Smooth muscle cell (in vitro differentiated cells): ENCODE data around the gene NEURL2. TPM values are rescaled to one million over a fixed set of nuclear protein-coding genes. Genes with fewer than 3 reads are reported as not detected.

Experiments used
- DNase-seq: peaks from one replicate; lab custom pipeline; 2025; ENCODE audit not compliant: unreplicated experiment; lab: John Stamatoyannopoulos, UW
- H2AFZ ChIP-seq: fragments of 200-600 bp; sonication (generic); 2 replicates; pipeline ENCODE4 v1.6.0; 2016; ENCODE audit warnings: antibody characterized with exemption, low read depth, mild to moderate bottlenecking
- H3F3A ChIP-seq: fragments of 200-600 bp; sonication (generic); 2 replicates; pipeline ENCODE4 v1.6.0; 2017; ENCODE audit warnings: antibody characterized with exemption, low read depth
- H3K27ac ChIP-seq: fragments of 200-600 bp; sonication (generic); 2 replicates; pipeline ENCODE4 v1.5.1; 2016; ENCODE audit warnings: low read depth, mild to moderate bottlenecking
- H3K27me3 ChIP-seq: fragments of 200-600 bp; sonication (generic); 2 replicates; pipeline ENCODE4 v1.6.1; 2016; ENCODE audit warnings: low read depth, mild to moderate bottlenecking
- H3K36me3 ChIP-seq: fragments of 200-600 bp; sonication (generic); 2 replicates; pipeline ENCODE4 v1.5.1; 2016; ENCODE audit warnings: low read depth
- H3K4me1 ChIP-seq: fragments of 200-600 bp; sonication (generic); 2 replicates; pipeline ENCODE4 v1.5.1; 2016; ENCODE audit warnings: low read depth
- H3K4me2 ChIP-seq: fragments of 200-600 bp; sonication (generic); 2 replicates; pipeline ENCODE4 v1.6.0; 2016; ENCODE audit warnings: mild to moderate bottlenecking
- H3K4me3 ChIP-seq: fragments of 200-600 bp; sonication (generic); 2 replicates; pipeline ENCODE4 v1.5.1; 2016; ENCODE audit warnings: mild to moderate bottlenecking
- H3K79me2 ChIP-seq: fragments of 200-600 bp; sonication (generic); 2 replicates; pipeline ENCODE4 v1.6.0; 2016; ENCODE audit warnings: low read depth, mild to moderate bottlenecking
- H3K9ac ChIP-seq: fragments of 200-600 bp; sonication (generic); 2 replicates; pipeline ENCODE4 v1.6.0; 2016; ENCODE audit warnings: low read depth
- H3K9me3 ChIP-seq: fragments of 200-600 bp; sonication (generic); replicated peaks from 2 replicates; pipeline ENCODE4 v1.5.1; 2016; ENCODE audit warnings: low read depth
- H4K20me1 ChIP-seq: fragments of 200-600 bp; sonication (generic); 2 replicates; pipeline ENCODE4 v1.6.0; 2016; ENCODE audit warnings: low read depth
- CTCF ChIP-seq: fragments of 200-600 bp; sonication (generic); IDR thresholded peaks from 2 replicates; pipeline ENCODE4 v1.5.1; 2017; ENCODE audit warnings: borderline replicate concordance, mild to moderate bottlenecking, antibody characterized with exemption; ENCODE audit not compliant: insufficient read depth, poor library complexity, severe bottlenecking
- WGBS: methylation state at CpG from one replicate; pipeline ENCODE4 v1.1.7; 2016; ENCODE audit warnings: low lambda C conversion rate; 5-methylcytosine and 5-hydroxymethylcytosine counted together
- polyA plus RNA-seq: library from polyadenylated mRNA; unstranded; fragments of >200 nt; fragmentation: Nextera tagmentation; extraction: Ambion mirVana; gene quantifications from 2 replicates; pipeline ENCODE4 v1.2.1, GENCODE V29; 2016
- total RNA-seq: library from RNA; depleted of rRNA; stranded (reverse); fragments of >200 nt; gene quantifications from 2 replicates; pipeline ENCODE4 v1.2.3, GENCODE V29; 2014

NEURL2 gene
- total and polyA plus RNA-seq, 2 experiments from 2014 or later: 0.31 to 3.7 TPM

GRCh38 chr20:45908084-45908483 lies 17.1 kb upstream of the NEURL2 start:
- TF ChIP-seq CTCF: no peak
- H3K27me3 ChIP-seq: no peaks in the 10 kb centered on the region
- H3K4me3 ChIP-seq: no peak overlapping the region
- WGBS: 100% methylated on average over 2 of the region's 2 CpGs
- H2AFZ ChIP-seq: no peak overlapping the region
- H3K79me2 ChIP-seq: no peaks in the 10 kb centered on the region
- no peaks in the 10 kb centered on the region for H3F3A ChIP-seq
- peaks cover 10% of the 10 kb centered on the region for H3K4me1 ChIP-seq
- H3K9me3 ChIP-seq: no peaks in the 10 kb centered on the region
- H3K27ac ChIP-seq: no peak overlapping the region
- no peak overlapping the region for H3K9ac ChIP-seq
- H3K36me3 ChIP-seq: no peaks in the 10 kb centered on the region
- H4K20me1 ChIP-seq: no peaks in the 10 kb centered on the region
- no peak for DNase-seq
- H3K4me2 ChIP-seq: no peak overlapping the region

DNA sequence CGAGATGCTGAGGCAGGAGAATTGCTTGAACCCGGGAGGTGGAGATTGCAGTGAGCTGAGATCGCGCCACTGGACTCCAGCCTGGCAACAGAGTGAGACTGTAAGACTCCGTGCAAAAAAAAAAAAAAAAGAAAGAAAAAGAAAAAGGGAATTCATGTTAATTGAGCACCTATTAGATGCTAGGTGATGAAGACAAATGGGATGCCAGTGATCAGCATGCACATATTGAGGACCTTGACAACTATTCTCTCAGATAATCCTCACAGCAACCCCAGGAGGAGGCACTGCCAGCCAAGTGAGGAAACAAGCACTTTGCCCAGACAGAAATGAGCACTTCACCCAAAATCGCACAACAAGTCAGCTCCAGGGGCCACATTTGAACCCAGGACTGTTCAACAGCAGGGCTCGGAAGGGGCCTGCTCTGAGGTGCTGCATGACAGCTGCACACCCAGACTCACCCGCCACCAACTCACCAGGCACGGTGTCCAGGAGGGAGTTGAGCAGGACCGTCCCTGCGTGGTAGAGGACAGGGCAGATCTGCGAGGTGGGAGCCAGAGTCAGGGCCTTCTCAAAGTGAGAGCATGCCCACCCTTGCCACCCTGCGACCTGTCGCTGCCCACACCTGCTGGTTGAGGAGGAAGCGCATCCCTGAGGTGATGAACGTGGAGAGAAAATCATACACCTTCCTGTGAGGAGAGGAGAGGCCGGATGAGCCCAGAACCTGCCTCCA lies 16.4 kb upstream of the NEURL2 start:
- Histone ChIP-seq H4K20me1 (no peaks in the 10 kb centered on the region), H3K9me3 (no peaks in the 10 kb centered on the region), H3K27ac (no peak overlapping the region), H3K79me2 (no peaks in the 10 kb centered on the region), H3K27me3 (no peaks in the 10 kb centered on the region), H3F3A (no peaks in the 10 kb centered on the region), H3K36me3 (no peaks in the 10 kb centered on the region), H3K4me3 (no peak overlapping the region), H3K4me1 (peaks cover 6% of the 10 kb centered on the region), H3K4me2 (no peak overlapping the region), H2AFZ (no peak overlapping the region), H3K9ac (no peak overlapping the region)
- 98% methylated on average over 16 of the region's 17 CpGs for WGBS
- DNase-seq: no peak
- TF ChIP-seq CTCF: no peak

DNA sequence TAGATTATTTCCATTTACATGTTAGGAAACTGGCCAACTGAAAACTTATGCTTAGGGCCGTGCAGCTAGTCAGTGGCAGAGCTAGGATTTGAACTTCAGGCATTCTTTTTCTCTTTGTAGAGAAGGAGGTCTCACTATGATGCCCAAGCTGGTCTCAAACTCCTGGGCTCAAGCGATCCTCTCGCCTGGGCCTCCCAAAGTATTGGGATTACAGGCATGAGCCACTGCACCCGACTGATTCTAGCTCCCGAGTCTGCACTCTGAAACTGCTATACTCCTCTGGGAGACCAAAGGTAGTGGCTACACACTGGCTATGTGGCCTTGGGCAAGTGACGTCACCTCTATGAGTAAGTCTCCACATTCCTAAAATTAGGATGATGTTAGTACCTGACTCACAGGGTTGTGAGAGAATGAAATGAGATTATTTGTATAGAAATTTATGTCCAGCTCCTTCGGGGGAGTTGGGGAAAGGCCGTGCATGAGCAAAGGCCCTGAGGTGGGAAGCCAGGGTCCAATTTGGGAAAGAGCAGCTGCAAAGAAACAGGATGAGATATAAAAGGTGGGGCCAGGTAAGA lies 14.6 kb upstream of the NEURL2 start:
- no peak for DNase-seq
- H3K79me2 ChIP-seq: no peaks in the 10 kb centered on the region
- H3K27me3 ChIP-seq: no peaks in the 10 kb centered on the region
- H3K4me2 ChIP-seq: no peak overlapping the region
- TF ChIP-seq CTCF: no peak
- H2AFZ ChIP-seq: no peak overlapping the region
- H4K20me1 ChIP-seq: no peaks in the 10 kb centered on the region
- 84% methylated on average over 8 of the region's 8 CpGs for WGBS
- H3K9me3 ChIP-seq: no peaks in the 10 kb centered on the region
- H3K36me3 ChIP-seq: no peaks in the 10 kb centered on the region
- H3K27ac ChIP-seq: peak overlapping the region; percentile 39
- peaks cover 4% of the 10 kb centered on the region for H3F3A ChIP-seq
- peak overlapping the region; percentile 35 for H3K9ac ChIP-seq
- no peak overlapping the region for H3K4me3 ChIP-seq
- H3K4me1 ChIP-seq: no peaks in the 10 kb centered on the region
